GM12878 (cell line): Measurements from ENCODE around the gene PPP1R7. TPM values are rescaled to one million over a fixed set of nuclear protein-coding genes. Genes with fewer than 3 reads are reported as not detected.

Experiments used
- ATAC-seq: fragments of 200-7000 bp; cut with Tn5 transposase; 3 replicates; pipeline ENCODE4 v1.9.1; 2020; ENCODE audit warnings: mild to moderate bottlenecking, moderate library complexity
- BruUV-seq: library from RNA; stranded (reverse); fragments of 400-500 nt; replicated peaks from 2 replicates; lab custom pipeline; 2021; lab: Mats Ljungman, UMichigan
- CTCF ChIA-PET: fragments of 300-600 bp; sonication (Branson Sonifier 250); formaldehyde crosslinking; extraction: SDS; loops from one replicate; lab custom pipeline; 2021; ENCODE audit warnings: inconsistent platforms; lab: Yijun Ruan, JAX
- POLR2A ChIA-PET: fragments of 350-600 bp; formaldehyde crosslinking; extraction: SDS; loops from one replicate; lab custom pipeline; 2021; ENCODE audit warnings: inconsistent platforms; lab: Charles Lee
- RAD21 ChIA-PET: fragments of 300-600 bp; sonication (Branson Sonifier 250); formaldehyde crosslinking; loops from one replicate; lab custom pipeline; 2023; ENCODE audit warnings: antibody characterized with exemption; ENCODE audit not compliant: unreplicated experiment; lab: Charles Lee
- SMC1A ChIA-PET: fragments of 300-600 bp; sonication (Branson Sonifier 250); formaldehyde crosslinking; loops from one replicate; lab custom pipeline; 2023; ENCODE audit not compliant: unreplicated experiment, uncharacterized antibody; lab: Charles Lee
- DNase-seq: peaks from one replicate; pipeline ENCODE4 v3.0.0-alpha.2; 2011; ENCODE audit warnings: low read depth, low spot score
- FAIRE-seq: peaks from 3 replicates; lab custom pipeline; 2011; peaks lifted over from hg19 to GRCh38; lab: Jason Lieb, UNC
- H2AFZ ChIP-seq: 2 replicates; pipeline ENCODE4 v1.6.0; 2011; ENCODE audit warnings: low read depth, low read length, control low read depth; ENCODE audit not compliant: control insufficient read depth
- H3K27ac ChIP-seq: 2 replicates; pipeline ENCODE4 v1.5.1; 2011; ENCODE audit warnings: control low read depth; ENCODE audit not compliant: control insufficient read depth, insufficient read depth
- H3K27me3 ChIP-seq, 2 experiments: replicated peaks in 1 of 2; 2 replicates each; pipeline versions ENCODE4 v1.6.0 to v1.6.1; 2011; ENCODE audit warnings: low read length in 1 of 2; ENCODE audit not compliant: control insufficient read depth in 2 of 2, insufficient read depth in 2 of 2
- H3K36me3 ChIP-seq, 2 experiments: 2 replicates each; pipeline ENCODE4 v1.5.1; 2011; ENCODE audit warnings: low read length in 1 of 2; ENCODE audit not compliant: control insufficient read depth in 2 of 2, insufficient read depth in 2 of 2
- H3K4me1 ChIP-seq: 2 replicates; pipeline ENCODE4 v1.6.1; 2011; ENCODE audit warnings: mild to moderate bottlenecking, low read length, moderate library complexity, mixed read lengths; ENCODE audit not compliant: control insufficient read depth, insufficient read depth
- H3K4me2 ChIP-seq: 2 replicates; pipeline ENCODE4 v1.6.0; 2011; ENCODE audit warnings: control low read depth; ENCODE audit not compliant: control insufficient read depth, insufficient read depth
- H3K4me3 ChIP-seq: fragments of 200-600 bp; sonication (generic); 2 replicates; pipeline ENCODE4 v1.5.1; 2016
- H3K79me2 ChIP-seq: 2 replicates; pipeline ENCODE4 v1.6.0; 2011; ENCODE audit warnings: low read length; ENCODE audit not compliant: control insufficient read depth, insufficient read depth
- H3K9ac ChIP-seq: 2 replicates; pipeline ENCODE4 v1.8.0; 2011; ENCODE audit warnings: low read length, control low read depth, mixed read lengths; ENCODE audit not compliant: control insufficient read depth, insufficient read depth
- H3K9me3 ChIP-seq: replicated peaks from 3 replicates; pipeline ENCODE4 v1.5.1; 2011; ENCODE audit warnings: mild to moderate bottlenecking, low read length; ENCODE audit not compliant: control insufficient read depth, insufficient read depth
- H4K20me1 ChIP-seq: 2 replicates; pipeline ENCODE4 v1.6.0; 2011; ENCODE audit not compliant: control insufficient read depth, insufficient read depth
- KAT2A ChIP-seq: conservative IDR thresholded peaks from 2 replicates; pipeline ENCODE4 v1.6.1; 2011; ENCODE audit warnings: low read depth, low read length; ENCODE audit not compliant: control insufficient read depth
- NFYA ChIP-seq: IDR thresholded peaks from 2 replicates; pipeline ENCODE4 v1.6.1; 2011; ENCODE audit warnings: low read depth, mild to moderate bottlenecking, low read length, improper control_type of control experiment, borderline replicate concordance
- NR2F1 ChIP-seq: fragments of 450-650 bp; conservative IDR thresholded peaks from 2 replicates; pipeline ENCODE4 v1.6.1; 2017; ENCODE audit warnings: mild to moderate bottlenecking
- PML ChIP-seq: IDR thresholded peaks from 2 replicates; pipeline ENCODE4 v1.6.1; 2012; ENCODE audit warnings: low read length, inconsistent platforms
- POLR2A ChIP-seq: IDR thresholded peaks from 2 replicates; pipeline ENCODE4 v1.6.1; 2011; ENCODE audit warnings: low read depth, mild to moderate bottlenecking, low read length
- ZBED1 ChIP-seq: IDR thresholded peaks from 2 replicates; pipeline ENCODE4 v1.6.1; 2016; ENCODE audit warnings: borderline replicate concordance
- WGBS: methylation state at CpG from one replicate; pipeline ENCODE4 v1.1.6; 2016; ENCODE audit warnings: low lambda C conversion rate; ENCODE audit not compliant: insufficient replicate concordance, insufficient coverage; ENCODE audit errors: missing lambda C conversion rate; 5-methylcytosine and 5-hydroxymethylcytosine counted together
- in situ Hi-C: fragments of 300-500 bp; cut with MboI; formaldehyde crosslinking; loops from 9 replicates; pipeline ENCODE4 v1.14.3; 2018; ENCODE audit warnings: mixed read lengths
- intact Hi-C: fragments of 100-400 bp; cut with micrococcal nuclease; formaldehyde crosslinking; loops from one replicate; pipeline ENCODE4 v1.14.2; 2022; ENCODE audit not compliant: unreplicated experiment
- polyA plus RNA-seq, 11 experiments: library from polyadenylated mRNA; depleted of rRNA in 4 of 11; unstranded in 6 of 11; stranded (reverse) in 5 of 11; fragments of >200 nt; fragmentation: Nextera tagmentation in 4 of 11; fragmentation: Illumina TruSeq in 1 of 11; extraction: Ambion mirVana in 4 of 11; extraction: Trizol in 1 of 11; gene quantifications; 1 replicate in 1 of 11; 2 replicates in 10 of 11; pipeline versions ENCODE4 v1.2.1 to v1.2.3, GENCODE V29; 2011 to 2016; ENCODE audit warnings: inconsistent platforms in 2 of 11, missing spikeins in 2 of 11, low read depth in 1 of 11
- total RNA-seq, 4 experiments: library from RNA; depleted of rRNA in 3 of 4; stranded (reverse); fragments of >200 nt in 3 of 4; fragmentation: Illumina TruSeq in 1 of 4; extraction: Trizol in 1 of 4; gene quantifications; 2 replicates each; pipeline versions ENCODE4 v1.2.1 to v1.2.3, GENCODE V29; 2013 to 2021
- TF ChIP-seq, protein P1 (sequence below): fragments of 450-650 bp; IDR thresholded peaks from 2 replicates; pipeline ENCODE4 v1.6.1; 2017; ENCODE audit warnings: borderline replicate concordance

The PPP1R7 gene
- total and polyA plus RNA-seq, 10 of the 15 experiments (the other 5 are each of a cell fraction or from before 2014, with no cell fraction given): 78.5 to 174 (median 93.7) TPM

- ChIA-PET RAD21 (no interaction called here), POLR2A (no interaction called here), CTCF (interaction anchor here (0.9 kb wide), 1 partner anchor 163 kb away, joined by 3 read pairs; no protein-coding TSS in a partner anchor), SMC1A (no interaction called here)
- Histone ChIP-seq H3K27me3 (no peaks in the 10 kb centered on the region), H3K4me2 (no peak overlapping the region), H3K4me1 (no peaks in the 10 kb centered on the region), H3K9ac (no peak overlapping the region), H3K4me3 (no peak overlapping the region), H3K27ac (no peak overlapping the region), H3K36me3 (peaks cover 38 to 41% of the 10 kb centered on the region in 2 experiments), H3K79me2 (no peaks in the 10 kb centered on the region), H3K9me3 (no peaks in the 10 kb centered on the region), H4K20me1 (no peaks in the 10 kb centered on the region), H2AFZ (no peak overlapping the region)
- TSS peak; percentile 62 for BruUV-seq
- intact Hi-C loops: no loop called here
- TF ChIP-seq ZBED1 (no peak), KAT2A (no peak), NFYA (no peak), PML (no peak), POLR2A (no peak; the same call in 1 of the 2 replicates), NR2F1 (no peak)
- TF ChIP-seq, protein P1, sequence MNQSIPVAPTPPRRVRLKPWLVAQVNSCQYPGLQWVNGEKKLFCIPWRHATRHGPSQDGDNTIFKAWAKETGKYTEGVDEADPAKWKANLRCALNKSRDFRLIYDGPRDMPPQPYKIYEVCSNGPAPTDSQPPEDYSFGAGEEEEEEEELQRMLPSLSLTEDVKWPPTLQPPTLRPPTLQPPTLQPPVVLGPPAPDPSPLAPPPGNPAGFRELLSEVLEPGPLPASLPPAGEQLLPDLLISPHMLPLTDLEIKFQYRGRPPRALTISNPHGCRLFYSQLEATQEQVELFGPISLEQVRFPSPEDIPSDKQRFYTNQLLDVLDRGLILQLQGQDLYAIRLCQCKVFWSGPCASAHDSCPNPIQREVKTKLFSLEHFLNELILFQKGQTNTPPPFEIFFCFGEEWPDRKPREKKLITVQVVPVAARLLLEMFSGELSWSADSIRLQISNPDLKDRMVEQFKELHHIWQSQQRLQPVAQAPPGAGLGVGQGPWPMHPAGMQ: no peak
- ATAC-seq (no peak), DNase-seq (no peak), FAIRE-seq (no peak)
- in situ Hi-C loops: no loop called here
- 82% methylated on average over 20 of the region's 20 CpGs for WGBS
Measured at GRCh38 chr2:241228860-241229516, 78.7 kb downstream of the PPP1R7 start.
